Naive thymus-derived CD8-positive, alpha-beta T cell (primary cell): ENCODE measurements around the gene SCEL. TPM values are rescaled to one million over a fixed set of nuclear protein-coding genes. Genes with fewer than 3 reads are reported as not detected.
A peak's percentile ranks its signal among the peaks of the same experiment; 100 is the strongest.

ENCODE experiments used
- ATAC-seq, 2 donors: fragments of 150-1000 bp; cut with Tn5 transposase in 1 of 2; sonication (Bioruptor Pico), chemical (Tn5 transposase) in 1 of 2; 1 replicate in 1 of 2; 2 replicates in 1 of 2; pipeline ENCODE4 v1.10.0; 2021; ENCODE audit warnings: mild to moderate bottlenecking in 2 of 2, moderate library complexity in 2 of 2
- POLR2A ChIA-PET: fragments of 350-600 bp; sonication (Branson Sonifier 250); formaldehyde crosslinking; loops from one replicate; lab custom pipeline; 2021; ENCODE audit warnings: antibody characterized with exemption; lab: Charles Lee
- DNase-seq, 10 donors: peaks; one replicate each; pipeline versions ENCODE4 v3.0.0 to v3.0.0-alpha.2; 2020 to 2022
- H3K27ac Mint-ChIP-seq, 10 donors: one replicate each; pipeline ENCODE4 v1.8.0; 2020 to 2022; ENCODE audit warnings: mild to moderate bottlenecking in 10 of 10, mixed read lengths in 10 of 10, moderate library complexity in 4 of 10, inconsistent platforms in 1 of 10
- H3K27me3 Mint-ChIP-seq, 5 donors: one replicate each; pipeline ENCODE4 v1.8.0; 2021 to 2022; ENCODE audit warnings: mixed read lengths in 5 of 5
- H3K36me3 Mint-ChIP-seq, 3 donors: one replicate each; pipeline ENCODE4 v1.8.0; 2020 to 2022; ENCODE audit warnings: mixed read lengths in 3 of 3, mild to moderate bottlenecking in 2 of 3, inconsistent platforms in 1 of 3
- H3K4me1 Mint-ChIP-seq, 4 donors: one replicate each; pipeline ENCODE4 v1.8.0; 2021 to 2022; ENCODE audit warnings: mixed read lengths in 4 of 4
- H3K4me3 Mint-ChIP-seq, 10 donors: one replicate each; pipeline ENCODE4 v1.8.0; 2020 to 2022; ENCODE audit warnings: mild to moderate bottlenecking in 10 of 10, mixed read lengths in 10 of 10, moderate library complexity in 6 of 10, inconsistent platforms in 1 of 10
- H3K9me3 Mint-ChIP-seq, 9 donors: one replicate each; pipeline ENCODE4 v1.8.0; 2020 to 2022; ENCODE audit warnings: mixed read lengths in 9 of 9, mild to moderate bottlenecking in 3 of 9, inconsistent platforms in 1 of 9, moderate library complexity in 1 of 9
- polyA plus RNA-seq, 3 donors: library from polyadenylated mRNA; unstranded; fragments of 300-500 nt; fragmentation: Illumina TruSeq; gene quantifications; one replicate each; pipeline ENCODE4 v1.2.3, GENCODE V29; 2021
- total RNA-seq, 8 experiments: library from RNA in 2 of 8; stranded (reverse) in 2 of 8; gene quantifications; one replicate each; pipeline ENCODE4 v1.2.3 and lab custom pipeline; 2021 to 2026

The SCEL gene
- not detected for total RNA-seq
- not detected for polyA plus RNA-seq
- 0 to 0.17 (median 0) reads per million in 6 experiments for total RNA-seq (lab: John Stamatoyannopoulos, UW)

- H3K27ac Mint-ChIP-seq: no peak within 1 kb of the TSS
- POLR2A ChIA-PET: no interaction called here
- no peaks in the 10 kb centered on the region for H3K36me3 Mint-ChIP-seq
- ATAC-seq: no peak
- H3K27me3 Mint-ChIP-seq: peaks cover 3 to 10% (median 7%) of the 10 kb centered on the region in 5 donors
- no peak for DNase-seq
- H3K4me3 Mint-ChIP-seq: no peak within 1 kb of the TSS
- no peaks in the 10 kb centered on the region for H3K4me1 Mint-ChIP-seq
- H3K9me3 Mint-ChIP-seq: no peaks in the 10 kb centered on the region
Observed at GRCh38 chr13:77535448-77535847, at the start of gene SCEL. Gene SCEL (plus strand): TSS chr13:77535706. CDS start chr13:77555876, 20,170 bp downstream.

GRCh38 chr13:77489566-77490337, 45.8 kb upstream of the SCEL start:
- POLR2A ChIA-PET: no interaction called here
- peaks cover 0 to 7% (median 0%) of the 10 kb centered on the region in 5 donors for H3K27me3 Mint-ChIP-seq
- no peak for ATAC-seq
- H3K4me3 Mint-ChIP-seq: no peak overlapping the region
- no peak for DNase-seq
- no peaks in the 10 kb centered on the region for H3K36me3 Mint-ChIP-seq
- no peak overlapping the region for H3K27ac Mint-ChIP-seq
- no peaks in the 10 kb centered on the region for H3K4me1 Mint-ChIP-seq
- peaks cover 0 to 3% (median 0%) of the 10 kb centered on the region in 9 donors for H3K9me3 Mint-ChIP-seq

DNA sequence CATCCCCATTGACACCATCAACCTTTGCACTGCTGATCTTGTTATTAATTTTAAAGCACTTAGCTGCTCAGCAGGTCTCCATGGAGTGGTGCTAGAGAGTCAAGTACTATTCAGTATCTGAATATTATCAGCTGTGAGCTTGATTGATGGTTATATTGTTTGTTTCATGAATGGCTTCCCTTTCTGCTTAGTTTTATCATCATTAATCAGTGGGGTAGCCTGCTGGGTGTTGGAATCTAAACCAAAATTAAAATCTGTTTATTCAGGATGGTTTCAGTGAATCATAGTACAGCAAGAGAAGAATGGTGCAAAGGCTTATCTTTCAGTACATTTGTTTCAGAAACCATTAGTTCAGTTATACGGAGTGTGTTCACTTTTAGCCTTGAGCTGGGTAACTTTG, 42.5 kb upstream of the SCEL start:
- Mint-ChIP-seq H3K9me3 (no peaks in the 10 kb centered on the region), H3K36me3 (no peaks in the 10 kb centered on the region), H3K4me1 (no peaks in the 10 kb centered on the region), H3K4me3 (no peak overlapping the region), H3K27ac (no peak overlapping the region), H3K27me3 (peaks cover 0 to 3% (median 0%) of the 10 kb centered on the region in 5 donors)
- peak in 2 of 10 donors; percentile 8 to 15 for DNase-seq
- ATAC-seq: no peak
- POLR2A ChIA-PET: no interaction called here

DNA sequence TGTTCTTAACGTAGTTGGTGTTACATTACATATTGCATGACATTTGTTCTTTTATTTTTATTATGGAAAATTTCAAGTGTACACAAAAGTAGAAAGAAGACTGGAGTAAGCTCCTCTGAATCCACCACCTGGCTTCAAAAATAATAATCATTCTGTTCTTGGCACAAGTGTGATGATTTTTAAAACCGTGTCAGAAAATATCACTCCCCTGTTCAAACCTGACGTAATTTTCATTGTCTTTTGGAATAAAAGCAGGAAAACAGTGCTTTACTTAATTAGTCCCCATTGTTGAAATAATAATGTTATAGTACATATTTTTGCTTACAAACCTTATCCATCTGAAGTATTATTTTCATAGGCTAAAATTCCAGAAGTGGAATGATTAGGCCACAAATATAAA, 41.3 kb upstream of the SCEL start:
- POLR2A ChIA-PET: no interaction called here
- DNase-seq (no peak), ATAC-seq (no peak)
- Mint-ChIP-seq H3K36me3 (no peaks in the 10 kb centered on the region), H3K27me3 (peaks cover 0 to 3% (median 0%) of the 10 kb centered on the region in 5 donors), H3K27ac (no peak overlapping the region), H3K4me1 (no peaks in the 10 kb centered on the region), H3K4me3 (no peak overlapping the region), H3K9me3 (no peaks in the 10 kb centered on the region)

DNA sequence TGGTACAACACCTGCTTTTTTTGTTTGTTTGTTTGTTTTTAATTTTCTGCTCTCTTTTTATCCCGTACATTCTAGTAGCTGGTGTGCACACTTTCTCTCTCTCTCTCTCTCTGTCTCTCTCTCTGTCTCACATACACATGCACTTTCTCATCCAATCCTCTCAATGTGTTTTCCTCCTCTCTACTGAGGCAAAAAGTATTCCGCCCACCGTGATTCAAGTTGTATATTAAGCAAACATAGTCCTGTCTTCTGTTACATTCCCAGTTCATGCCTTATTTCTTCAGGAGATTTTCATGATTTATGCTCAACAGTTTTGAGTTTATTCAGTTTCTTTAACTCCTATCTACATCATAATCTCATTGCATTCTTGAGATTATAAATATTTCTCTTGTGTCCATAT, 38.2 kb upstream of the SCEL start:
- POLR2A ChIA-PET: no interaction called here
- Mint-ChIP-seq H3K4me3 (no peak overlapping the region), H3K27ac (peak overlapping the region in 1 of 10 donors; percentile 22), H3K36me3 (no peaks in the 10 kb centered on the region), H3K27me3 (peaks cover 0 to 3% (median 0%) of the 10 kb centered on the region in 5 donors), H3K9me3 (no peaks in the 10 kb centered on the region), H3K4me1 (peaks cover 0 to 4% (median 0%) of the 10 kb centered on the region in 4 donors)
- ATAC-seq (no peak), DNase-seq (no peak)

DNA sequence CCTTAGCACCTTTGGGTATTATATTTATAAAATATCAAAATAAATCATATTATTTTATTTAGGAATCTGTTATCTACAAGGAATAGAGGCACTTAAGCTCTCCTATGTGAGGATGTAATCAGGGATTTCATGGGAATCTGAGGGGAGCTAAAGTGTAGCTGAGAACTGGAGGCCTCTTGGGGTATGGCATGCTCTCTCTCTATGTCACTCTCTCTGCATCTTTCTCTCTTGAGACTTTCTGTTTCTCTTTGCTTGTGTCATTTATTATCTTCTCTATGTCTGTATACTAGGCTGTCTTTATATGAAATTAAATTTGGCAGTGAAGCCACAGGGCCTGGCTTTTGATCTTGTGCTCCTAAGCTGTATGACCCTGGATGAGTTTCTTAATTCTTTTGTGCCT, 37.7 kb upstream of the SCEL start:
- H3K9me3 Mint-ChIP-seq: no peaks in the 10 kb centered on the region
- DNase-seq: no peak
- POLR2A ChIA-PET: no interaction called here

GRCh38 chr13:77502104-77502720, 33.3 kb upstream of the SCEL start:
- Mint-ChIP-seq H3K27me3 (peaks cover 0 to 2% (median 0%) of the 10 kb centered on the region in 5 donors), H3K27ac (no peak overlapping the region), H3K36me3 (no peaks in the 10 kb centered on the region), H3K4me1 (peaks cover 0 to 5% (median 0%) of the 10 kb centered on the region in 4 donors), H3K4me3 (no peak overlapping the region), H3K9me3 (no peaks in the 10 kb centered on the region)
- ATAC-seq (no peak), DNase-seq (no peak)
- POLR2A ChIA-PET: no interaction called here

More for the DNA sequence above, 37.7 kb upstream of the SCEL start:
- Mint-ChIP-seq H3K4me3 (no peak overlapping the region), H3K4me1 (peaks cover 0 to 5% (median 0%) of the 10 kb centered on the region in 4 donors), H3K27ac (no peak overlapping the region), H3K27me3 (peaks cover 0 to 1% (median 0%) of the 10 kb centered on the region in 5 donors), H3K36me3 (no peaks in the 10 kb centered on the region)
- ATAC-seq: no peak

- Mint-ChIP-seq H3K27ac (no peak overlapping the region), H3K36me3 (no peaks in the 10 kb centered on the region), H3K4me1 (peaks cover 0 to 5% (median 0%) of the 10 kb centered on the region in 4 donors), H3K9me3 (no peaks in the 10 kb centered on the region), H3K27me3 (peaks cover 0 to 2% (median 0%) of the 10 kb centered on the region in 5 donors), H3K4me3 (no peak overlapping the region)
- DNase-seq (no peak), ATAC-seq (no peak)
- POLR2A ChIA-PET: no interaction called here
Observed at GRCh38 chr13:77503398-77503797, 32.1 kb upstream of the SCEL start.

DNA sequence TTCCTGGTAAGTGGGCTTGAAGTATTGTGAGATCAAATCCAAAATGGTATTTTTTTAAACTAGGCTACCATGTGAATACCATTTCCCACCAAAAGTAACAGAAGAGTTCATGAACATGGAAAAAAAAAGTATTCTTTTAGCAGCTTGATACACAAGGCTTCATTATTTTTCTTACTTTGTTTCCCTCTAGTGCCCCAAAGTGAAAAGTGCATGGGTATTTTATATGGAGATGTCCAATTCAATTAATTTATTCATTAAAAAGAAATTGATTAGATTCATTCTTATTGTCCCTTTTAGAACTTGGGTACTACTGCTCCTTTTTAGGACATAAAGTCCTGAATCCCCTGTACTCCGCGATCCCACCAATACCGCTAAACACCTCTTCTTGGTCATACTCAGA, 28.6 kb upstream of the SCEL start:
- H3K4me3 Mint-ChIP-seq: no peak overlapping the region

DNA sequence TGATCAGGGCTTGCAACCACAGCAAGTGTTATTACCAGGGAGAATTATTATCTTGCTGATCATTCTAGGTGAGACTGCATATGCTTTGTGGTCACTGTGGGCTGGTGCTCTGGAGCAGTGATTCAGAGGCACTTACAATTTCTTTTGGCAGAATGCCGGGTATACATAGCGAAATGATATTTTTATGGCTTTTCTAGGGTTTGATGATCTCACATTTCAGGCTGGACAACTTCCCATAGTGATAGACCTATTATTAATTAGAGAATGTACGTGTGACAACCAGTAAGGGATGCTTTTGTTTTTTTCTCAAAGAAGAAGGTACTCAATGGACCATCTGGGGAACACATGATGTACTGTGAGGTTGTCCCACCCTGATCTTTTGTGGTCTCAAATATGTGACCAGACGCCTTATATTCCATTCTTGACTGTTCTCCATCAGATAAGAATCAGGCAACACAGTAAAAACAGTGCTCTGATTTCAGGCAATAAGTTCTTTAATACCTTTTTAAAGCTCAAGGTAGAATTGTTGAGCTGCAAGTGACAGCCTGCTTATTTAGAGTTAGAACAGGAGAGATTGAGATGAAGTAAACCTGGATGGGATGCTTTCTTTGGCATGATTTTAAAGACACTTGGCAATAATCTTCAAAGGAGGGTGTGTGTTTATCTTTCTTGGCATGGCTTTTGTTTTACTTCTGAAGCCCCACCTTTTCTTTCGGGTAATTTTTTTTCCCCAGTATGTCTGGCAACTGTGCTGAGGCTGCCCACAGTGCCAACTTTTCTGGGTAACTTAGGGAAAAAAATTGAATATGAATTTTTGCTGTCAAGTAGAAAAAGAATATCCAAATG, 27.4 kb upstream of the SCEL start:
- DNase-seq (no peak), ATAC-seq (no peak)
- POLR2A ChIA-PET: no interaction called here
- no peaks in the 10 kb centered on the region for H3K9me3 Mint-ChIP-seq
- H3K4me3 Mint-ChIP-seq: no peak overlapping the region
- no peak overlapping the region for H3K27ac Mint-ChIP-seq
- peaks cover 0 to 2% (median 0%) of the 10 kb centered on the region in 5 donors for H3K27me3 Mint-ChIP-seq
- peaks cover 0 to 10% (median 6%) of the 10 kb centered on the region in 4 donors for H3K4me1 Mint-ChIP-seq
- no peaks in the 10 kb centered on the region for H3K36me3 Mint-ChIP-seq

More for the DNA sequence above, 28.6 kb upstream of the SCEL start:
- Mint-ChIP-seq H3K4me1 (peaks cover 0 to 15% (median 6%) of the 10 kb centered on the region in 4 donors), H3K9me3 (no peaks in the 10 kb centered on the region), H3K36me3 (no peaks in the 10 kb centered on the region), H3K27me3 (peaks cover 0 to 2% (median 0%) of the 10 kb centered on the region in 5 donors), H3K27ac (no peak overlapping the region)
- DNase-seq: no peak
- POLR2A ChIA-PET: no interaction called here
- no peak for ATAC-seq

DNA sequence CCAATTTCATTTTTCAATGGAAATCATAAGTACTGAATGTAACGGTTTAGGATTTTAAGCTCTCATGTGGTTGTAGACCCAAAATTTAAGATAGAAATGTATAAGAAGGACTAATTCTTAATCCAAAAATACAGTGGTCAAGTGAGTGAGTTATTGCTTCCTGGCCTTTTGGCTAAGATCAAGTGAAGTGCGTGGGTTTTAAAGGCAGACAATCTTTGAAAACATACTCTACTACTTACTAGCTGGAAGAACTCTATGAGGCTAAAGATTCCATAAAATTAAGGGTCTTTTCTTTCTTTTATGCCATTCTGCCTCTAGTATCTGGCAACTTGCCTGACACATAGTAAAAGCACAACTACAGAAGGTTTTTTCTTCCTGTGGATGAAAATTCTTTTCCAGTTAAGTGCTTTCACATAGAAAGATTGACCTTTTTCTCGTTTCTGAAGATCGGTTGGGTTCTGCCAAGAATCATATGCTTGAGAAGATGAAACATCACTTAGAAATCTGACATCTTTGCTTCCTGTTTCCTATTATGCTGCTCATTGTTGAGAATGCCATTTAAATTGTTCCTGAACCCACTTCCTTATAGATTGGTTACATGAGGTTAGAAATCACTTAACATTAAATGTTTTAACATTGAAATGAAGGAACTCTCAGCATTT, 26.4 kb upstream of the SCEL start:
- ATAC-seq: no peak
- Mint-ChIP-seq H3K4me3 (no peak overlapping the region), H3K27me3 (no peaks in the 10 kb centered on the region), H3K27ac (no peak overlapping the region), H3K9me3 (no peaks in the 10 kb centered on the region), H3K4me1 (peaks cover 0 to 16% (median 7%) of the 10 kb centered on the region in 4 donors), H3K36me3 (no peaks in the 10 kb centered on the region)
- DNase-seq: no peak
- POLR2A ChIA-PET: no interaction called here

- H3K36me3 Mint-ChIP-seq: no peaks in the 10 kb centered on the region
- H3K27ac Mint-ChIP-seq: no peak overlapping the region
- no peak overlapping the region for H3K4me3 Mint-ChIP-seq
- POLR2A ChIA-PET: no interaction called here
- no peaks in the 10 kb centered on the region for H3K27me3 Mint-ChIP-seq
- ATAC-seq (no peak), DNase-seq (no peak)
- no peaks in the 10 kb centered on the region for H3K9me3 Mint-ChIP-seq
- H3K4me1 Mint-ChIP-seq: peaks cover 0 to 21% (median 9%) of the 10 kb centered on the region in 4 donors
Observed at GRCh38 chr13:77510156-77510555, 25.4 kb upstream of the SCEL start.
